Measurements from ENCODE around the gene VDAC1.
"Not testable (repeated sequence)": the region's sequence is repeated elsewhere in the genome, so short reads cannot be mapped to it uniquely, and the experiment has no call there.

Gene VDAC1

GRCh38 chr5:133994297-133994989 lies 10.3 kb downstream of the VDAC1 start:
- DNase-seq, result no peak

- no peak for DNase-seq
Measured at GRCh38 chr5:133993185-133993936, 11.4 kb downstream of the VDAC1 start.

- no peak for DNase-seq
Measured at GRCh38 chr5:133992429-133993155, 12.2 kb downstream of the VDAC1 start.

- DNase-seq, result no peak
Measured at GRCh38 chr5:133991171-133991910, 13.4 kb downstream of the VDAC1 start.

GRCh38 chr5:133990396-133990795 lies 14.4 kb downstream of the VDAC1 start:
- DNase-seq, result peak; percentile 68

- DNase-seq, result no peak
Measured at GRCh38 chr5:133985540-133986180, 19.1 kb downstream of the VDAC1 start.

- no peak for DNase-seq
Measured at GRCh38 chr5:133983674-133984073, 21.1 kb downstream of the VDAC1 start.

- DNase-seq, result no peak
Measured at GRCh38 chr5:133981714-133982113, 23.1 kb downstream of the VDAC1 start.

- DNase-seq, result no peak
Measured at GRCh38 chr5:133980652-133981051, 24.1 kb downstream of the VDAC1 start.

GRCh38 chr5:133978943-133979342 lies 25.8 kb downstream of the VDAC1 start:
- DNase-seq, result no peak

- DNase-seq, result no peak
Measured at GRCh38 chr5:133977858-133978257, 26.9 kb downstream of the VDAC1 start.

GRCh38 chr5:133977161-133977787 lies 27.5 kb downstream of the VDAC1 start:
- DNase-seq, result peak; percentile 64

- not testable (repeated sequence) for DNase-seq
Measured at GRCh38 chr5:133975546-133975945, 29.2 kb downstream of the VDAC1 start.

GRCh38 chr5:133974142-133974541 lies 30.6 kb downstream of the VDAC1 start:
- no peak for DNase-seq

- no peak for DNase-seq
Measured at GRCh38 chr5:133970325-133970909, 34.4 kb downstream of the VDAC1 start.

- no peak for DNase-seq
Measured at GRCh38 chr5:133969654-133970324, 35.0 kb downstream of the VDAC1 start.

GRCh38 chr5:133968204-133968980 lies 36.4 kb downstream of the VDAC1 start, which contains the start of gene C5orf15:
Gene C5orf15, minus strand, starts transcription at chr5:133968625. Its CDS starts 41 bp downstream, at chr5:133968584.
- DNase-seq, result peak; percentile 91

GRCh38 chr5:133967698-133968203 lies 37.0 kb downstream of the VDAC1 start:
- no peak for DNase-seq

GRCh38 chr5:133967124-133967523 lies 37.7 kb downstream of the VDAC1 start:
- no peak for DNase-seq

- DNase-seq, result no peak
Measured at GRCh38 chr5:133966090-133966489, 38.7 kb downstream of the VDAC1 start.
